Subcutaneous abdominal adipose tissue (tissue), 5 donors: ENCODE results near the gene TFF2.

Source experiments
- H3K27ac ChIP-seq: one replicate; pipeline ENCODE4 v1.7.0; 2013; ENCODE audit warnings: low read depth, mild to moderate bottlenecking, inconsistent platforms, low read length, moderate library complexity
- H3K27me3 ChIP-seq, 5 donors: one replicate each; pipeline ENCODE4 v1.7.0; 2013; ENCODE audit warnings: low read length in 5 of 5, inconsistent platforms in 1 of 5; ENCODE audit not compliant: control insufficient read depth in 5 of 5, insufficient read depth in 4 of 5
- H3K36me3 ChIP-seq, 5 donors: one replicate each; pipeline ENCODE4 v1.7.0; 2013; ENCODE audit warnings: low read length in 5 of 5; ENCODE audit not compliant: control insufficient read depth in 5 of 5, insufficient read depth in 5 of 5
- H3K4me1 ChIP-seq, 5 donors: one replicate each; pipeline ENCODE4 v1.7.0; 2013; ENCODE audit warnings: low read length in 5 of 5, mild to moderate bottlenecking in 3 of 5, moderate library complexity in 1 of 5; ENCODE audit not compliant: control insufficient read depth in 5 of 5, insufficient read depth in 5 of 5
- H3K4me3 ChIP-seq, 5 donors: one replicate each; pipeline ENCODE4 v1.7.0; 2013; ENCODE audit warnings: low read length in 5 of 5, low read depth in 1 of 5
- H3K9ac ChIP-seq, 5 donors: one replicate each; pipeline ENCODE4 v1.7.0; 2013; ENCODE audit warnings: low read length in 5 of 5, mild to moderate bottlenecking in 4 of 5, moderate library complexity in 3 of 5
- H3K9me3 ChIP-seq, 5 donors: one replicate each; pipeline ENCODE4 v1.7.0; 2013; ENCODE audit warnings: low read length in 5 of 5; ENCODE audit not compliant: control insufficient read depth in 5 of 5
- donor health status: healthy.
- donor health status: healthy.
- donor health status: healthy.
- donor health status: healthy.
- donor health status: healthy.

Gene TFF2

DNA sequence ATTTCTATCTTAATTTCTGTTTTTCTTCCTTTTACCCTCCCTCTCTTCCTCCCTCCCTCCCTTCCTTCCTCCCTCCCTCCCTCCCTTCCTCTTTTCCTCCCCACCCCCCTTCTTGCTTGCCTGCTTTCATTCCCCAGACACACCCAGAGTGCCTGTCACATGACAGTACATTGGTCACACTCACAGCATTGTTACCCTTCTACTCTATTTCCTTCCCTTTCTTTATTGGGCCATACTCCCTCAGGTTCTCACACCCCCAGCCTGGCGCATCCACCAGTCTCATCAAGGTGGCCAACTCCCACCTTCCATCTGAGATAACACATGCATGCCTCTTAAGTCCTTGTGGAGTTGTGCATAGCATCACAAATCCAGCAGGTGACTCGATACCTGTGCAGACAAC lies 34.2 kb upstream of the TFF2 start:
- Histone ChIP-seq H3K4me3 (no peak overlapping the region), H3K27ac (no peak overlapping the region), H3K27me3 (peaks cover 3 to 21% (median 12%) of the 10 kb centered on the region in 5 donors), H3K9ac (no peak overlapping the region), H3K9me3 (peaks cover 0 to 11% (median 4%) of the 10 kb centered on the region in 5 donors), H3K36me3 (no peaks in the 10 kb centered on the region), H3K4me1 (no peaks in the 10 kb centered on the region)

DNA sequence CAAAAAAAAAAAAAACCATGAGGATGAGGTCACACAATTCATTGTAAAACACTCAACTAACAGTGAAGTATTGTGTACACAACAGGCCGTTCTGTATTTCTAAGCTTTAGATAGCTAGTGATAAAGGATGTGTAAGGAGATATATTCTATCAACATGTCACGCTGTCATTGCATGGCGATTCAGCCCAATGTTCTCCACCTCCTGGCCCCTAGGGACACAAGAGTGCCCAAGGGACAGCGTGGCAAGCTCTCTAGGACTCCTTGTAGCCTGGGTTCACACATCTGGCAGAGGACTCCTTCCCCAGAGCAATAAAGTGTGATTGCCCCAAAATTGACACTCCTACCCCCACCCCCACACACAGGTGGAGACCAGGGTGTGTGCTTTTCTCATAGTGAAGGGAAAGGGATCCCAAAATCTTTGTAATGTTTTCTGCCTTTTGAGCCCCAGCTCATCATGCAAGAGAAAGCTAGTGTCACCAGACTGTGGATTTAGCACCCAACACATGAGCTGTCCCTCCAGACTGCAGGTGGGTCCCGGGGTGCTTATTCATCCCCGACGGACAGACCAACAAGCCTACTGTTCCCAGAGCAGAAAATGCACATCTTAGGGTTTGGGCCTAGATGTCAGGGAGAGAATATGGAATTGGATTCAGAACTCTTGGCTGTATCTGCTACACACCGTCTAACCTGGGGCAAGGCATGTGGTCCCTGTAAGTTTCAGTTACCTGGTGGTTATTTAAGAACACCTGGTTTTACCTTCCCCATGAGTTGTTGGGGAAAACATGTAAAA lies 33.6 kb upstream of the TFF2 start:
- Histone ChIP-seq H3K27ac (no peak overlapping the region), H3K9ac (no peak overlapping the region), H3K9me3 (peaks cover 0 to 11% (median 4%) of the 10 kb centered on the region in 5 donors), H3K4me1 (no peaks in the 10 kb centered on the region), H3K27me3 (peaks cover 3 to 18% (median 10%) of the 10 kb centered on the region in 5 donors), H3K4me3 (no peak overlapping the region), H3K36me3 (no peaks in the 10 kb centered on the region)

DNA sequence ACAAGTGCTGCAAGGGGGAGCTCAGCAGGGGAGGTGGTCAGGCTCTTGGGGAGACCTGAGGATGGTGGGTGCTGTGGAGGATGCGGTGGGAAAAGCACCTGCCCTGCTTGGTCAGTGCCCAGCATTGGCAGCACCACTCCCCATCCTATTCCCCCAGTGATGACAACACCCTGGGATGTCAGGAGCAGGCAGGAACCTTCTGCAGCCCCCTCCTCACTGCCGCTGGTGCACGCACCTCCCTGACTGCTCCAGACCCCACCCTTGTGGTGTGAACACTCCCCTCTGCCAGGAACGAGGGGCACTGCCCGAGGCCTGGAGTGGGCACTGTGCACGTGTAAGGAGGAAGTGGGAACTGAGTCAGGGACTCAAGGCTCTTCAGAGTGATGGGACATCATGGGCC lies 32.5 kb upstream of the TFF2 start:
- Histone ChIP-seq H3K4me1 (no peaks in the 10 kb centered on the region), H3K9me3 (peaks cover 0 to 11% (median 4%) of the 10 kb centered on the region in 5 donors), H3K9ac (no peak overlapping the region), H3K27ac (no peak overlapping the region), H3K36me3 (no peaks in the 10 kb centered on the region), H3K27me3 (peaks cover 0 to 10% (median 10%) of the 10 kb centered on the region in 5 donors), H3K4me3 (no peak overlapping the region)

DNA sequence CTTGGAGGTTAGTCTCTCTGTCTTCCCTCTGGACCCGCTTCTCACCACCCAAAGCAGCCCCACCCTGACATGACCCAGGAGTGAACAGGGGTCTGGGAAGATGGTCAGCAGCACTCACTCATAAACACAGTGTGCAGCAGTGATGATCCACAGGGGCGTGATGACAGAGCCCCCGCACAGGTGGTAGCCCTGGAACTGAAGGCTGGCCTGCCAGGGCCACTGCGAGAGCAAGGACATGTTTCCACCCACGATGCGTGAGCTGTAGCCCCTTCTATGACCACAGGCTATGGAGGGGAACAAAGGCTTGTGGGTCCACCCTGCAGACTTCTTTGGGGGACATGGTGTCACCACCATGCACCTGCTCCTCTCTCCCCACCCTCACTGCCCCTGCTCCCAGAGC lies 32.1 kb upstream of the TFF2 start:
- Histone ChIP-seq H3K4me1 (no peaks in the 10 kb centered on the region), H3K9me3 (peaks cover 0 to 11% (median 4%) of the 10 kb centered on the region in 5 donors), H3K27me3 (peaks cover 0 to 10% (median 8%) of the 10 kb centered on the region in 5 donors), H3K4me3 (no peak overlapping the region), H3K9ac (no peak overlapping the region), H3K27ac (no peak overlapping the region), H3K36me3 (no peaks in the 10 kb centered on the region)

DNA sequence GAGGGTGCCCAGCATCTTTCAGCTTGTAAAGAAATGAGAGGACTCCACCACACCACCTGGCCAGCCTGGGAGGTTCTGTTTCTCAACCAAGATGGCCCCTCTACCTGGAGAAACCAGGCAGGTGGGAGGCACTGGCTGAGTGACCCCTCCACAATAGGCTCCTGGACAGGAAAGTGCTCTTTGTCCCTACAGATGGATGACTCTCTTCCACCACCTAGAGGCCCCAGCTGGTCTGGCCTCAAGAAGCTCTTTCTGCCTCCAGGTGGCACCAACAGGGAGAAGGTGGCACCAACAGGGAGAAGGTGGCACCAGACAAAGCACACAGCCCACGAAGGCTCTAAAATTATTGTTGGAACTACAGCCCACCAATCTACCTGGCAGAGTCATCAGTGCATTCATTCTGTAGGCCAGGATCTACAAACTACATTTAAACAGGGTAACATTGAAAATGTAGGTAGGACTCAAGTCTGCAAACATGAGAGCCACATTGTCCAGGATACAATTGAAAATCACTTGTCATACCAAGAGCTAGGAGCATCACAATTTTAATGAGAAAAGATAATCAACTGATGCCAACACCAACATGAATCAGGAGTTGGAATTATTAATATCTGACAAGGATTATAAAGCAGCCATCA lies 30.7 kb upstream of the TFF2 start:
- H3K4me1 ChIP-seq = no peaks in the 10 kb centered on the region
- peaks cover 0 to 11% (median 4%) of the 10 kb centered on the region in 5 donors for H3K9me3 ChIP-seq
- H3K4me3 ChIP-seq = no peak overlapping the region
- no peak overlapping the region for H3K27ac ChIP-seq
- no peak overlapping the region for H3K9ac ChIP-seq
- H3K27me3 ChIP-seq = peaks cover 0 to 18% (median 7%) of the 10 kb centered on the region in 5 donors
- H3K36me3 ChIP-seq = no peaks in the 10 kb centered on the region

DNA sequence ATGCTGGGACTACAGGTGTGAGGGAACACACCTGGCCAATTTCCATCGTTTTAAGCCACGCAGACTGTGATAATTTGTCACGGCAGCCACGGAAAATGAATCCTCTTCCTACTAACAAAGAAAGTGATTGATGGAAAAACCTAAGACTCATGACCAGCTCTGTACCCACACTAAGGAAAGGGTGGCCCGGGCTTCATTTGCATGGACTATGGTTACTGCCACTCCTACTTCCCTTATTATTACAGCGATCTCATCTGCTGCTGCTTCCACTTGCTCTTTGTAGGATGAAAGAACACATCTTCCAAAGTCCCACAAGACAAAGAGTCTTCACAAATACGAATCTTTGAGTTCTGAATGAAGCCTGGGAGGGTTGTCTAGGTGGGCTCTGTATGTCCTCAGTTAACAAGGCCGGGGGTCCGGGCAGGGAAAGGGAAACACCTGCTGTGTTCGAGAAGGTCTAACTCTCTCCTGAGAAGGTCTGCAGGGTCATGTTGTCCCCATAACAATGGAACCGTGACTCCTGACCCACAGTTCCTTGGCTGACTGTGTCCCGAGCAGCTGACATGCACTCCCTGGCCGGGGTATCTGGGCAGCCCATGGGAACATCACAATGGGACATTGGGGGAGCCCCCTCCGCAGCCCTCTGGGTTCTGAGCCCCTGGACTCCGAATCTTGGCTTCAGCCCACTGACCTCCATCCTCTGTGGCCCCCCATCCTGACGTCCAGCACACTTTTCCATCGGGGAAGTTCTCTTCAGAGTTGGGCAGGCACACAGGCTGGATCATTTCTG lies 28.8 kb upstream of the TFF2 start:
- Histone ChIP-seq H3K27me3 (peaks cover 8 to 30% (median 20%) of the 10 kb centered on the region in 5 donors), H3K4me3 (no peak overlapping the region), H3K36me3 (no peaks in the 10 kb centered on the region), H3K9ac (no peak overlapping the region), H3K4me1 (no peaks in the 10 kb centered on the region), H3K9me3 (peaks cover 0 to 11% (median 4%) of the 10 kb centered on the region in 5 donors), H3K27ac (no peak overlapping the region)

DNA sequence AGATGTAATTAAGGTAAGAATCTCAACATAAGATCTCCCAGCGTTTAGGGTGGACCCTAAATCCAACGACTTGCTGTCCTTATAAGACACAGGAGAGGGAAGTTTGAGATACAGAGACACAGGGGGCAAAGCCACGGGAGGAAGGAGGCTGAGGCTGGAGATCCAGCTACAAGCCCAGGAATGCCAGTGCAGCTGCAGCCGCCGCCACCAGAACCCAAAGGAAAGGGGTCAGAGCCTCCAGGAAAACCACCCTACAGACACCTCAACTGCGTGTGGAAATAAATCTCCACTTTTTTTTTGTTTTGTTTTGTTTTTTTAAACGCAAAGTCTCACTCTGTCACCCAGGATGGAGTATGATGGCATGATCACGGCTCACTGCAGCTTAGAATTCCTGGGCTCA lies 27.6 kb upstream of the TFF2 start:
- H3K9ac ChIP-seq = no peak overlapping the region
- peaks cover 11 to 31% (median 25%) of the 10 kb centered on the region in 5 donors for H3K27me3 ChIP-seq
- no peak overlapping the region for H3K27ac ChIP-seq
- H3K36me3 ChIP-seq = no peaks in the 10 kb centered on the region
- peaks cover 0 to 11% (median 4%) of the 10 kb centered on the region in 5 donors for H3K9me3 ChIP-seq
- H3K4me3 ChIP-seq = no peak overlapping the region
- H3K4me1 ChIP-seq = no peaks in the 10 kb centered on the region

DNA sequence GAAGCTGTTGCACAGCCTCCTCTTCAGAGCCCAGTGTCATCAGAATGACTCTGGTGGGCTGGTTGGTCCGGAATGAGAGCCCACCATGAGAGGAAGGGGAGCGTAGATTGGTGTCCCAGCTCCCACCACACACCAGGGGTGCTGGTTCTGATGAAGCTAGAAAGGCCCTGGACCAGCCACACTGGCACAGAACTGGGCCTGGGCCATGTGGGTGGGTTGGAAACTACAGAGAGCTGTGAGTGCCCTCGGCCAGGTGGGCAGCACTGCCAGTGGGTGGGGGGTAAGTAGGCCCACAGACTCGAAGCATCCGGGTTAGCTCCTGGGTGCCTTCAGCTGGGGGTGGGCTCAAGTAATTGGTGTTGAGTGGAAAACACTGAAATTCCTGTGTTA lies 27.2 kb upstream of the TFF2 start:
- Histone ChIP-seq H3K4me1 (no peaks in the 10 kb centered on the region), H3K36me3 (no peaks in the 10 kb centered on the region), H3K4me3 (no peak overlapping the region), H3K9me3 (peaks cover 0 to 11% (median 4%) of the 10 kb centered on the region in 5 donors), H3K9ac (no peak overlapping the region), H3K27ac (no peak overlapping the region), H3K27me3 (peaks cover 11 to 30% (median 25%) of the 10 kb centered on the region in 5 donors)

DNA sequence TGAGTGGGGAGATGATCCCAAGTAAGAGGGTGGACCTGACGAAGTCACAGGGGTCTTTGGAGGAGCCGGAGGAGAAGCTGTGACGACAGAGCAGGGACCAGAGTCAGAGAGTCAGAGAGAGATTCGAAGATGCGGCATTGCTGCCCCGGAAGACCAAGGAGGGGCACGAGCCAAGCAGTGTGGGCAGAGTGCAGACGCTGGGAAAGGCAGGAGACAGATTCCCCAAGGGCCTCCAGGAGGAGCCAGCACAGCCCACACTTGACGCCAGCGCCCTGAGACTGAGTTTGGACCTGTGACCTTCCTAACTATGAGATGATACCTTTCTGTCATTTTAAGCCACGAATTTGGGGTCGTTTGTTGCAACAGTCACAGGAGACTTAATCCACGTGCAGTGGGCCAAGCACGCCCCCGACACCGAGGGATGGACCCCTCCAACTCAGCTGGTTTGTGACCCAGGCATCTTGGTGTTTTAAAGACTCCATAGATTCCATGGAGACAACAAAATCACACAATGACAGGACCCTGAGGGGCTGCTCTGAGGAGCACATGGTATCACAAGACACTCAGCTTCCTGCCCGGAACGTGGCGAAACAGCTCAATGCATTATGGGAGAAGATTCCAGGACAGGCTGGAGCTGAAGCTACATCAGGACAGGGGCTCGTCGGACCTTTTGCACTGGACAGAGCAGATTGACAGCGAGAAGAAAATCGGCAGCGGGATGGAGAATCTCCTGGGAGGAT lies 26.6 kb upstream of the TFF2 start:
- no peaks in the 10 kb centered on the region for H3K36me3 ChIP-seq
- H3K27ac ChIP-seq = no peak overlapping the region
- no peaks in the 10 kb centered on the region for H3K4me1 ChIP-seq
- H3K4me3 ChIP-seq = no peak overlapping the region
- no peak overlapping the region for H3K9ac ChIP-seq
- peaks cover 11 to 29% (median 23%) of the 10 kb centered on the region in 5 donors for H3K27me3 ChIP-seq
- H3K9me3 ChIP-seq = peaks cover 0 to 10% (median 4%) of the 10 kb centered on the region in 5 donors
